Putamen (tissue), 1 donor: ENCODE results near the gene ZNF568.

Experiments used
- DNase-seq: peaks from one replicate; pipeline ENCODE4 v3.0.0-alpha.2; 2016; ENCODE audit warnings: low spot score

Gene ZNF568

GRCh38 chr19:36915992-36916830 lies at the start of gene ZNF568, which contains the start of gene ZNF829:
Gene ZNF568, plus strand, starts transcription at chr19:36916332. Its CDS starts 6,439 bp downstream, at chr19:36922771.
Gene ZNF829, minus strand, starts transcription at chr19:36916291. Its CDS starts 1,124 bp downstream, at chr19:36915167.
- DNase-seq = peak; percentile 89

GRCh38 chr19:36876993-36877938 lies 38.9 kb upstream of the ZNF568 start:
- DNase-seq = no peak

- no peak for DNase-seq
Observed at GRCh38 chr19:36891768-36892357, 24.3 kb upstream of the ZNF568 start.

- no peak for DNase-seq
Observed at GRCh38 chr19:36894849-36895383, 21.2 kb upstream of the ZNF568 start.

GRCh38 chr19:36898422-36898821 lies 17.7 kb upstream of the ZNF568 start:
- no peak for DNase-seq

- peak; percentile 23 for DNase-seq
Observed at GRCh38 chr19:36916991-36917390, 859 bp downstream of the ZNF568 start.

- no peak for DNase-seq
Observed at GRCh38 chr19:36918090-36918489, 2.0 kb downstream of the ZNF568 start.

- DNase-seq = no peak
Observed at GRCh38 chr19:36931684-36932083, 15.6 kb downstream of the ZNF568 start.

GRCh38 chr19:36939153-36939552 lies 23.0 kb downstream of the ZNF568 start:
- DNase-seq = no peak

GRCh38 chr19:36950335-36951119 lies 34.4 kb downstream of the ZNF568 start:
- no peak for DNase-seq

GRCh38 chr19:36962346-36962745 lies 46.2 kb downstream of the ZNF568 start:
- no peak for DNase-seq

GRCh38 chr19:36963280-36963679 lies 47.1 kb downstream of the ZNF568 start:
- no peak for DNase-seq

- no peak for DNase-seq
Observed at GRCh38 chr19:36972571-36972970, 56.4 kb downstream of the ZNF568 start.

- DNase-seq = peak; percentile 89
Observed at GRCh38 chr19:36973021-36973843, 57.1 kb downstream of the ZNF568 start.

- DNase-seq = no peak
Observed at GRCh38 chr19:36973844-36974195, 57.7 kb downstream of the ZNF568 start.

GRCh38 chr19:36986131-36986530 lies 70.0 kb downstream of the ZNF568 start:
- no peak for DNase-seq

- peak; percentile 24 for DNase-seq
Observed at GRCh38 chr19:36986601-36987000, 70.5 kb downstream of the ZNF568 start.

- DNase-seq = no peak
Observed at GRCh38 chr19:36987091-36987490, 71.0 kb downstream of the ZNF568 start.

- DNase-seq = no peak
Observed at GRCh38 chr19:36997152-36997842, 81.2 kb downstream of the ZNF568 start.

GRCh38 chr19:36997843-36998235 lies 81.7 kb downstream of the ZNF568 start:
- DNase-seq = no peak
